GM23338 (cell line): ENCODE results near the gene ELL2. TPM values are rescaled to one million over a fixed set of nuclear protein-coding genes. Genes with fewer than 3 reads are reported as not detected.

ENCODE experiments used
- ATAC-seq: fragments of 200-7000 bp; cut with Tn5 transposase; 3 replicates; pipeline ENCODE4 v1.9.1; 2020
- DNase-seq: peaks from one replicate; pipeline ENCODE4 v3.0.0-alpha.2; 2015; ENCODE audit warnings: low spot score
- H2AFZ ChIP-seq: fragments of 200-600 bp; sonication (generic); 2 replicates; pipeline ENCODE4 v1.8.0; 2016; ENCODE audit warnings: antibody characterized with exemption, mild to moderate bottlenecking, moderate library complexity
- H3F3A ChIP-seq: fragments of 200-600 bp; sonication (generic); replicated peaks from 2 replicates; pipeline ENCODE4 v1.8.0; 2017; ENCODE audit warnings: antibody characterized with exemption, mixed run types, low read depth
- H3K27ac ChIP-seq: fragments of 200-600 bp; sonication (generic); 2 replicates; pipeline ENCODE4 v1.6.1; 2016; ENCODE audit warnings: low read depth
- H3K27me3 ChIP-seq: fragments of 200-600 bp; sonication (generic); 2 replicates; pipeline ENCODE4 v1.8.0; 2016; ENCODE audit warnings: mild to moderate bottlenecking, mixed run types, moderate library complexity; ENCODE audit not compliant: insufficient read depth
- H3K36me3 ChIP-seq: fragments of 200-600 bp; sonication (generic); 2 replicates; pipeline ENCODE4 v1.8.0; 2016; ENCODE audit warnings: mild to moderate bottlenecking; ENCODE audit not compliant: insufficient read depth
- H3K4me1 ChIP-seq: fragments of 200-600 bp; sonication (generic); 2 replicates; pipeline ENCODE4 v1.8.0; 2016; ENCODE audit warnings: mild to moderate bottlenecking, moderate library complexity; ENCODE audit not compliant: insufficient read depth
- H3K4me2 ChIP-seq: fragments of 200-600 bp; sonication (generic); 2 replicates; pipeline ENCODE4 v1.7.1; 2017; ENCODE audit warnings: mixed run types
- H3K4me3 ChIP-seq: fragments of 200-600 bp; sonication (generic); 2 replicates; pipeline ENCODE4 v1.6.1; 2016; ENCODE audit warnings: mixed run types
- H3K79me2 ChIP-seq: fragments of 200-600 bp; sonication (generic); replicated peaks from 2 replicates; pipeline ENCODE4 v1.8.0; 2017; ENCODE audit warnings: mild to moderate bottlenecking; ENCODE audit not compliant: insufficient read depth
- H3K9me2 ChIP-seq: fragments of 200-600 bp; sonication (generic); 2 replicates; pipeline ENCODE4 v1.8.0; 2017; ENCODE audit not compliant: insufficient read depth
- H4K20me1 ChIP-seq: fragments of 200-600 bp; sonication (generic); replicated peaks from 2 replicates; pipeline ENCODE4 v1.8.0; 2017; ENCODE audit warnings: mild to moderate bottlenecking; ENCODE audit not compliant: insufficient read depth
- H3K27ac Mint-ChIP-seq: 2 replicates; pipeline ENCODE4 v1.8.0; 2020; ENCODE audit warnings: inconsistent platforms, mild to moderate bottlenecking, moderate library complexity, mixed read lengths
- H3K27me3 Mint-ChIP-seq: 3 replicates; pipeline ENCODE4 v1.8.0; 2022; ENCODE audit warnings: low read depth, mild to moderate bottlenecking, moderate library complexity, mixed read lengths, inconsistent platforms; ENCODE audit not compliant: insufficient read depth, poor library complexity
- H3K36me3 Mint-ChIP-seq: 3 replicates; pipeline ENCODE4 v1.8.0; 2021; ENCODE audit warnings: low read depth, mild to moderate bottlenecking, inconsistent platforms, moderate library complexity, mixed read lengths
- H3K4me1 Mint-ChIP-seq: 3 replicates; pipeline ENCODE4 v1.8.0; 2020; ENCODE audit warnings: mild to moderate bottlenecking, inconsistent platforms, mixed read lengths
- H3K4me3 Mint-ChIP-seq: 3 replicates; pipeline ENCODE4 v1.8.0; 2021; ENCODE audit warnings: moderate library complexity, mild to moderate bottlenecking, inconsistent platforms, mixed read lengths
- H3K9me3 Mint-ChIP-seq: 3 replicates; pipeline ENCODE4 v1.8.0; 2020; ENCODE audit warnings: moderate library complexity, mild to moderate bottlenecking, inconsistent platforms, mixed read lengths
- CREB1 ChIP-seq: fragments of 250-450 bp; sonication (Bioruptor Pico); IDR thresholded peaks from 2 replicates; pipeline ENCODE4 v1.5.0; 2020; ENCODE audit warnings: low read depth, mild to moderate bottlenecking, moderate library complexity
- CTCF ChIP-seq, 2 experiments: fragments of 200-600 bp in 1 of 2; sonication (generic) in 1 of 2; conservative IDR thresholded peaks; 2 replicates each; pipeline versions ENCODE4 v1.5.1 to v1.6.1; 2016 to 2017; ENCODE audit warnings: antibody characterized with exemption in 2 of 2, low read depth in 2 of 2, mild to moderate bottlenecking in 2 of 2, moderate library complexity in 1 of 2
- ETS1 ChIP-seq: IDR thresholded peaks from 2 replicates; pipeline ENCODE4 v1.6.1; 2016; ENCODE audit warnings: antibody characterized with exemption
- EZH2 ChIP-seq: fragments of 200-600 bp; sonication (generic); IDR thresholded peaks from one replicate; pipeline ENCODE4 v1.8.0; 2017; ENCODE audit warnings: antibody characterized with exemption, mild to moderate bottlenecking, low read depth; ENCODE audit not compliant: unreplicated experiment
- EZH2phosphoT487 ChIP-seq: fragments of 200-600 bp; sonication (generic); IDR thresholded peaks from one replicate; pipeline ENCODE4 v1.8.1; 2018; ENCODE audit warnings: antibody characterized with exemption; ENCODE audit not compliant: unreplicated experiment
- JUNB ChIP-seq: IDR thresholded peaks from one replicate; pipeline ENCODE4 v1.6.1; 2016; ENCODE audit warnings: antibody characterized with exemption; ENCODE audit not compliant: unreplicated experiment
- NANOG ChIP-seq: IDR thresholded peaks from 2 replicates; pipeline ENCODE4 v1.6.1; 2016; ENCODE audit warnings: antibody characterized with exemption, borderline replicate concordance
- POLR2AphosphoS5 ChIP-seq: IDR thresholded peaks from 2 replicates; pipeline ENCODE4 v1.6.1; 2016; ENCODE audit warnings: antibody characterized with exemption, low read depth
- REST ChIP-seq: IDR thresholded peaks from one replicate; pipeline ENCODE4 v1.6.1; 2018; ENCODE audit warnings: antibody characterized with exemption; ENCODE audit not compliant: unreplicated experiment
- STAT1 ChIP-seq: IDR thresholded peaks from one replicate; pipeline ENCODE4 v1.6.1; 2016; ENCODE audit warnings: antibody characterized with exemption; ENCODE audit not compliant: unreplicated experiment
- ZNF114 ChIP-seq: fragments of 250-450 bp; sonication (Bioruptor Pico); IDR thresholded peaks from 2 replicates; pipeline ENCODE4 v1.5.0; 2020; ENCODE audit warnings: mild to moderate bottlenecking, moderate library complexity
- ZNF331 ChIP-seq: fragments of 250-450 bp; sonication (Bioruptor Pico); IDR thresholded peaks from 2 replicates; pipeline ENCODE4 v1.5.0; 2020; ENCODE audit warnings: low read depth, mild to moderate bottlenecking, moderate library complexity
- polyA plus RNA-seq: library from polyadenylated mRNA; unstranded; fragments of >200 nt; fragmentation: Nextera tagmentation; extraction: Ambion mirVana; gene quantifications from 2 replicates; pipeline ENCODE4 v1.2.1, GENCODE V29; 2016
- total RNA-seq: library from RNA; depleted of rRNA; stranded (reverse); fragments of >200 nt; shearing (Covaris generic); gene quantifications from 2 replicates; pipeline ENCODE4 v1.2.3, GENCODE V29; 2014

ELL2 gene
- total and polyA plus RNA-seq, 2 experiments from 2014 or later, result 7.4 to 32.6 TPM

GRCh38 chr5:95935553-95936100 is 26.0 kb downstream of the ELL2 start:
- Histone ChIP-seq H4K20me1 (no peaks in the 10 kb centered on the region), H3K27ac (no peak overlapping the region), H3K27me3 (no peaks in the 10 kb centered on the region), H2AFZ (no peak overlapping the region), H3K36me3 (no peaks in the 10 kb centered on the region), H3K4me3 (no peak overlapping the region), H3K4me2 (no peak overlapping the region), H3F3A (no peaks in the 10 kb centered on the region), H3K9me2 (no peaks in the 10 kb centered on the region), H3K79me2 (no peaks in the 10 kb centered on the region; the same call in 1 of the 2 replicates), H3K4me1 (peaks cover 11% of the 10 kb centered on the region)
- H3K9me3 Mint-ChIP-seq, result no peaks in the 10 kb centered on the region
- no peak overlapping the region for H3K4me3 Mint-ChIP-seq
- H3K27ac Mint-ChIP-seq, result no peak overlapping the region
- peaks cover 10% of the 10 kb centered on the region for H3K4me1 Mint-ChIP-seq
- no peaks in the 10 kb centered on the region for H3K36me3 Mint-ChIP-seq
- TF ChIP-seq JUNB (no peak), CTCF (conservative IDR thresholded peaks at IDR 0.05; ENCODE audit: low read depth in 2 of 2) (no peak), ZNF114 (CRISPR knock-in tag) (no peak), CREB1 (CRISPR knock-in tag) (no peak), ETS1 (no peak), REST (no peak), POLR2AphosphoS5 (no peak)
- no peak for DNase-seq
- ATAC-seq, result no peak
- no peaks in the 10 kb centered on the region for H3K27me3 Mint-ChIP-seq

DNA sequence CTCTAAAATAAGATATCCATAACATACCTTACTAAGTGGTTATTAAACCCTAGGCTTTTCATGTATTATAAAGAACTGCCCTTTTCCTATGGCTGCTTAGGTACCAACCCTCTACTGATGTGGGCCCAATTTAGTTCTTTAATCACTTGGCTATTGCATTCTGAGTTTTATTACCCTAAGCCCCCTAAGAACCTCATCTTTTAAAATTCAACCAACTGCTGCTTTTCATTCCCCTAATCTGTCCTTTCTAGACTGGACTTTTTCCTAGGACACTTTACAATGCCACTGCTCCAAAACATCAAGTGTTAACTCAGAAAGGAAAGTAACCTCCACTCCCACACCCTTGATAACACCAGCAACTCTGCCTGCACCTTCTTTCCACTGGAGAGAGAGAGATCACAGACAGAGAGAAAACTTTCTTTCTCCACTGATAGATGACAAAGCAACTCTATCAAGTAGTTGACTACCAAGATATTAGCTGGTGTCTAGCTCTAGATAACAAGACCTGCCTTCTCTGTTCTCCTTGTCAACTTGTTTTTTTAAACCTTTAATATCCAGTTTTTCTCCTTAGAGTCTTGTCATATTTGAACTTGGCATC is 27.3 kb downstream of the ELL2 start:
- no peaks in the 10 kb centered on the region for H3F3A ChIP-seq
- Mint-ChIP-seq H3K27me3 (no peaks in the 10 kb centered on the region), H3K27ac (no peak overlapping the region)
- TF ChIP-seq CTCF (conservative IDR thresholded peaks at IDR 0.05; ENCODE audit: low read depth in 2 of 2), result no peak
- TF ChIP-seq ETS1, result no peak
- TF ChIP-seq ZNF331 (CRISPR knock-in tag), result no peak
- TF ChIP-seq NANOG, result no peak
- TF ChIP-seq JUNB, result no peak
- no peak for TF ChIP-seq STAT1
- TF ChIP-seq EZH2phosphoT487, result no peak
- no peak for TF ChIP-seq ZNF114 (CRISPR knock-in tag)
- TF ChIP-seq CREB1 (CRISPR knock-in tag), result no peak
- no peak for TF ChIP-seq EZH2

More for the DNA sequence above, 27.3 kb downstream of the ELL2 start:
- Histone ChIP-seq H3K9me2 (no peaks in the 10 kb centered on the region), H3K4me3 (no peak overlapping the region), H4K20me1 (no peaks in the 10 kb centered on the region), H2AFZ (no peak overlapping the region), H3K27me3 (no peaks in the 10 kb centered on the region), H3K79me2 (no peaks in the 10 kb centered on the region; the same call in 1 of the 2 replicates), H3K4me1 (no peaks in the 10 kb centered on the region), H3K27ac (no peak overlapping the region), H3K4me2 (no peak overlapping the region), H3K36me3 (no peaks in the 10 kb centered on the region)
- ATAC-seq (no peak), DNase-seq (no peak)
- H3K9me3 Mint-ChIP-seq, result no peaks in the 10 kb centered on the region
- H3K4me3 Mint-ChIP-seq, result no peak overlapping the region
- H3K36me3 Mint-ChIP-seq, result no peaks in the 10 kb centered on the region
- H3K4me1 Mint-ChIP-seq, result peaks cover 10% of the 10 kb centered on the region; the same call in 2 of the 3 replicates
